IPS DF 4.7 (cell line): ENCODE results near the gene ZFP3.
"Not testable (repeated sequence)": the region's sequence is repeated elsewhere in the genome, so short reads cannot be mapped to it uniquely, and the experiment has no call there.

Source experiments
- DNase-seq: peaks from one replicate; pipeline ENCODE4 v3.0.0-alpha.2; 2013; ENCODE audit warnings: low spot score; ENCODE audit errors: extremely low read depth

Gene ZFP3

GRCh38 chr17:5137511-5138197 is 59.4 kb downstream of the ZFP3 start:
- DNase-seq = not testable (repeated sequence)

DNA sequence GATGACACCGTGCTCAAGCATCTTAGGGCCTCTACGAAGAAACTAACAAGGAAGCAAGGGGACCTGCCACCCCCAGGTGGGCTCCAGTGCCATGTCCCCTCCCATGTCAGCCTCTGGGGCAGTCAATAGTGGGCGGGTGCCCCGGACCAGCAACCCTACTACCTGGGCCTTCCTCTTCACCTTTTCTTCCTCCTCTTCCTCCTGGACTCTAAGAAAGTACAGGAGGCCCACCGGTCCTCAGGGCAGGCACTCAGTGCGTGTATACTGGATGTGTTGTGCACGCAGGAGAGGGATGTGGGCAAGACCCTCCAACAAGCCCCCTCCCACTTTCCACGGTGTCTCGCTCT is 59.9 kb downstream of the ZFP3 start:
- not testable (repeated sequence) for DNase-seq

GRCh38 chr17:5138616-5139457 is 60.6 kb downstream of the ZFP3 start:
- DNase-seq = no peak

- no peak for DNase-seq
These were observed 61.1 kb downstream of the ZFP3 start for GRCh38 chr17:5139458-5139732.

DNA sequence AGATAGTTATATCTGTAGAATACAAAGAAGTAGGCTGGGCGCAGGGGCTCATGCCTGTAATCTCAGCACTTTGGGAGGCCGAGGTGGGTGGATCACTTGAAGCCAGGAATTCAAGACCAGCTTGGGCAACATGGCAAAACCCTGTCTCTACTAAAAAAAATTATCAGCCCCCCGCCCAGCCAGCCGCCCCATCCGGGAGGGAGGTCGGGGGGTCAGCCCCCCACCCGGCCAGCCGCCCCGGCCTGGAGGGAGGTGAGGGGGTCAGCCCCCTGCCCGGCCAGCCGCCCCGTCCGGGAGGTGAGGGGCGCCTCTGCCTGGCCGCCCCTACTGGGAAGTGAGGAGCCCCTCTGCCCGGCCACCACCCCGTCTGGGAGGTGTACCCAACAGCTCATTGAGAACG is 64.6 kb downstream of the ZFP3 start:
- not testable (repeated sequence) for DNase-seq
